DND-41 (cell line): ENCODE measurements around the gene ITPR2.

Experiments used
- ATAC-seq: fragments of 200-7000 bp; cut with Tn5 transposase; 3 replicates; pipeline ENCODE4 v1.9.1; 2021; ENCODE audit warnings: low read depth; ENCODE audit not compliant: insufficient read depth
- DNase-seq: peaks from one replicate; pipeline ENCODE4 v3.0.0-alpha.2; 2020
- H2AFZ ChIP-seq: 2 replicates; pipeline ENCODE4 v1.6.0; 2012; ENCODE audit warnings: low read depth, low read length
- H3K27ac ChIP-seq: 2 replicates; pipeline ENCODE4 v1.5.1; 2012; ENCODE audit warnings: low read length, inconsistent platforms
- H3K27me3 ChIP-seq: fragments of 200-600 bp; sonication (generic); 2 replicates; pipeline ENCODE4 v1.6.0; 2012; ENCODE audit warnings: low read length, mild to moderate bottlenecking, inconsistent platforms; ENCODE audit not compliant: insufficient read depth, poor library complexity
- H3K36me3 ChIP-seq: 2 replicates; pipeline ENCODE4 v1.5.1; 2012; ENCODE audit warnings: low read length, inconsistent platforms; ENCODE audit not compliant: insufficient read depth
- H3K4me1 ChIP-seq: 2 replicates; pipeline ENCODE4 v1.5.1; 2012; ENCODE audit warnings: mild to moderate bottlenecking, low read length; ENCODE audit not compliant: insufficient read depth
- H3K4me2 ChIP-seq: 2 replicates; pipeline ENCODE4 v1.6.0; 2012; ENCODE audit warnings: mild to moderate bottlenecking, moderate library complexity, low read length, inconsistent platforms; ENCODE audit not compliant: insufficient read depth
- H3K4me3 ChIP-seq, 2 experiments: fragments of 200-600 bp in 1 of 2; shearing (Covaris generic) in 1 of 2; 2 replicates each; pipeline ENCODE4 v1.5.1; 2012 to 2016; ENCODE audit warnings: inconsistent platforms in 2 of 2, low read length in 2 of 2, mild to moderate bottlenecking in 2 of 2, low read depth in 1 of 2, moderate library complexity in 1 of 2
- H3K79me2 ChIP-seq: 2 replicates; pipeline ENCODE4 v1.6.0; 2012; ENCODE audit warnings: low read length, inconsistent platforms; ENCODE audit not compliant: insufficient read depth
- H3K9ac ChIP-seq: 2 replicates; pipeline ENCODE4 v1.6.0; 2012; ENCODE audit warnings: low read depth, mild to moderate bottlenecking, inconsistent platforms, low read length, moderate library complexity
- H3K9me3 ChIP-seq: 2 replicates; pipeline ENCODE4 v1.5.1; 2012; ENCODE audit warnings: low read length, moderate library complexity, mild to moderate bottlenecking, inconsistent platforms; ENCODE audit not compliant: insufficient read depth, severe bottlenecking
- H4K20me1 ChIP-seq: 2 replicates; pipeline ENCODE4 v1.6.0; 2012; ENCODE audit warnings: low read length; ENCODE audit not compliant: insufficient read depth
- EZH2 ChIP-seq: IDR thresholded peaks from 3 replicates; pipeline ENCODE4 v1.6.1; 2012; ENCODE audit warnings: borderline replicate concordance, low read depth, mild to moderate bottlenecking, moderate library complexity, low read length, inconsistent platforms; ENCODE audit not compliant: severe bottlenecking
- TF ChIP-seq, protein P1 (sequence below): IDR thresholded peaks from 2 replicates; pipeline ENCODE4 v1.5.1; 2012; ENCODE audit warnings: borderline replicate concordance, low read length, moderate library complexity, mild to moderate bottlenecking; ENCODE audit not compliant: poor library complexity, severe bottlenecking; ENCODE audit errors: extremely low read depth

ITPR2 gene

DNA sequence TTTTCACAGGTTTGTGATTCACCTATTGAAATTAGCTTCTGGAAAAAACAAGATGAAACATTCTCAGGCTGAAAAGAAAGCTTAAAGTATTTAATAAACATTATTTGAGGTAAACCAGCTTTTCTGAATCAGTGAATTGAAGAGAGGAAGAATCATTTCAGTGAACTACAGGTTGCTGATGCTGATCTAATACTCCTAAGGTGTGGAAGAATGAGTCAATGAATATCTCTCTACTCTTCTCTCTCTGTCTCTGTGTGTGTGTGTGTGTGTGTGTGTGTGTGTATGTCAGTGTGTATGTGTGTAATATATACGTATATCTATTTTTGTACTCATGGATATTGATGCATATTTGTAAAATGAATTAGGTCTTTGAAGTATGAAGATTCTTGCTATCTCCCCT is 325.4 kb downstream of the ITPR2 start:
- H3K4me3 ChIP-seq, result no peak overlapping the region
- no peaks in the 10 kb centered on the region for H3K79me2 ChIP-seq
- no peak overlapping the region for H2AFZ ChIP-seq
- DNase-seq, result no peak
- TF ChIP-seq EZH2, result no peak
- TF ChIP-seq, protein P1, sequence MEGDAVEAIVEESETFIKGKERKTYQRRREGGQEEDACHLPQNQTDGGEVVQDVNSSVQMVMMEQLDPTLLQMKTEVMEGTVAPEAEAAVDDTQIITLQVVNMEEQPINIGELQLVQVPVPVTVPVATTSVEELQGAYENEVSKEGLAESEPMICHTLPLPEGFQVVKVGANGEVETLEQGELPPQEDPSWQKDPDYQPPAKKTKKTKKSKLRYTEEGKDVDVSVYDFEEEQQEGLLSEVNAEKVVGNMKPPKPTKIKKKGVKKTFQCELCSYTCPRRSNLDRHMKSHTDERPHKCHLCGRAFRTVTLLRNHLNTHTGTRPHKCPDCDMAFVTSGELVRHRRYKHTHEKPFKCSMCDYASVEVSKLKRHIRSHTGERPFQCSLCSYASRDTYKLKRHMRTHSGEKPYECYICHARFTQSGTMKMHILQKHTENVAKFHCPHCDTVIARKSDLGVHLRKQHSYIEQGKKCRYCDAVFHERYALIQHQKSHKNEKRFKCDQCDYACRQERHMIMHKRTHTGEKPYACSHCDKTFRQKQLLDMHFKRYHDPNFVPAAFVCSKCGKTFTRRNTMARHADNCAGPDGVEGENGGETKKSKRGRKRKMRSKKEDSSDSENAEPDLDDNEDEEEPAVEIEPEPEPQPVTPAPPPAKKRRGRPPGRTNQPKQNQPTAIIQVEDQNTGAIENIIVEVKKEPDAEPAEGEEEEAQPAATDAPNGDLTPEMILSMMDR, result no peak
- no peak overlapping the region for H3K4me2 ChIP-seq
- H4K20me1 ChIP-seq, result no peaks in the 10 kb centered on the region
- H3K4me1 ChIP-seq, result no peaks in the 10 kb centered on the region
- H3K27me3 ChIP-seq, result no peaks in the 10 kb centered on the region
- H3K9ac ChIP-seq, result no peak overlapping the region
- H3K9me3 ChIP-seq, result no peaks in the 10 kb centered on the region
- no peak for ATAC-seq
- peaks cover 4% of the 10 kb centered on the region; the same call in 1 of the 2 replicates for H3K36me3 ChIP-seq
- H3K27ac ChIP-seq, result no peak overlapping the region

DNA sequence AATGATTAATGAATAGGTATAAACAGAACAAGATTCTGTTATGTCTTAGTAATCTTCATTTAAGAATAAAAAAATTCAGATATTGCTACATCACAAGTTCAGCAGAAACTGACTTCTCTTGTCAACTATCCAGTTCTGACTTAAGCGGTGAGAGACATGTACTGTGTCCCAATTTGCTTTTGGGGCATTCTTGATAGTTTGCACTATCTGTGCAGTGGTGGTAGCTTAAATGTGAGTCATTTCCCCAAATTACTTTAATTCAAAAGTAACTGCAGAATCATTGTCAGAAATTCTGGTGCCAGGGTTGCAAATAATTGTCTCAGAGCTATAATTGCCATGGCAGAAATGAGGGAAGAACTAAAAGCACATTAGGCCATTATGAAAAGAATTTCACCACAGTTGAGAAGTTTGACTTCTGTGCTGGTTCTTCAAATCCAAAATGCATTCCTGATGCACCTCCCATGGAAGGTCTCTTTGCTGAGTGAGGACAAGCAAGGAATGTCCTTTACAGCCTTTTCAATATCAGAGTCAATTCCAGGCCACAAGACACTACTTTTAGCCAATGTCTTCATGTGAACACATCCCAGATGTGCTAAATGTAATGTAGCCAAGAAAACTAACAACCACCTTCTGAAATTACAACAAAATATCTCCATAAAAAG is 332.9 kb downstream of the ITPR2 start:
- no peak for ATAC-seq
- H3K4me2 ChIP-seq, result no peak overlapping the region
- no peaks in the 10 kb centered on the region for H3K4me1 ChIP-seq
- no peak overlapping the region for H3K4me3 ChIP-seq
- H3K9ac ChIP-seq, result no peak overlapping the region
- no peaks in the 10 kb centered on the region for H3K27me3 ChIP-seq
- DNase-seq, result no peak
- H4K20me1 ChIP-seq, result no peaks in the 10 kb centered on the region
- no peak overlapping the region for H3K27ac ChIP-seq
- H3K36me3 ChIP-seq, result peaks cover 4% of the 10 kb centered on the region; the same call in 1 of the 2 replicates
- H2AFZ ChIP-seq, result no peak overlapping the region
- TF ChIP-seq, protein P1, result no peak
- no peak for TF ChIP-seq EZH2
- no peaks in the 10 kb centered on the region for H3K9me3 ChIP-seq
- no peaks in the 10 kb centered on the region for H3K79me2 ChIP-seq

GRCh38 chr12:26496170-26496569 is 336.8 kb downstream of the ITPR2 start:
- Histone ChIP-seq H4K20me1 (no peaks in the 10 kb centered on the region), H3K27me3 (no peaks in the 10 kb centered on the region), H3K4me1 (no peaks in the 10 kb centered on the region), H3K9ac (no peak overlapping the region), H3K36me3 (peaks cover 20% of the 10 kb centered on the region; the same call in 1 of the 2 replicates), H3K9me3 (no peaks in the 10 kb centered on the region), H2AFZ (no peak overlapping the region), H3K4me2 (no peak overlapping the region), H3K4me3 (no peak overlapping the region), H3K27ac (no peak overlapping the region), H3K79me2 (no peaks in the 10 kb centered on the region)
- no peak for ATAC-seq
- no peak for DNase-seq
- TF ChIP-seq EZH2, result no peak
- TF ChIP-seq, protein P1, result no peak

DNA sequence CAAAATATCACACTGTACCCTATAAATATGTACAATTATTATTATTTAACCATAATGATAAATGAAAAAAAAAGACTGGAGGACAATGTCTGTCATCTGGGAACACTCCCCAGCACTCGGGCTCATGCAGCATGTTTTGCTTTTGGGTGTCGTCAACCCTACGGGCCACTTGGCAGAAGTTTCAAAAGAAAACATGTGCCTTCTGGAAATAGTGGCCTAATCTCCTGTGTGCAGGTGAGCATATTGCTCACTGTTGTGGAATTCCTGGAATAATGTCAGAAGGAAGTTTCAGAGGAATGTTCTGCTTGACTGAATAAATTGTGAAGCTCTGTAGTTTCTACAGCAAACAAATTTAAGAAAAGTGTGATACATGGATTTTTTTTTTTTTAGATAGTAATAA is 339.3 kb downstream of the ITPR2 start:
- Histone ChIP-seq H3K4me3 (no peak overlapping the region), H3K4me1 (no peaks in the 10 kb centered on the region), H3K36me3 (peaks cover 34% of the 10 kb centered on the region; the same call in 1 of the 2 replicates), H3K4me2 (no peak overlapping the region), H3K79me2 (no peaks in the 10 kb centered on the region), H3K9ac (no peak overlapping the region), H3K27ac (no peak overlapping the region), H3K27me3 (no peaks in the 10 kb centered on the region), H4K20me1 (no peaks in the 10 kb centered on the region), H2AFZ (no peak overlapping the region), H3K9me3 (no peaks in the 10 kb centered on the region)
- TF ChIP-seq, protein P1, result no peak
- TF ChIP-seq EZH2, result no peak
- DNase-seq, result no peak
- ATAC-seq, result no peak
